ENCODE results near the gene SH3BP2.
A peak's percentile ranks its signal among the peaks of the same experiment; 100 is the strongest.

Gene SH3BP2

GRCh38 chr4:2791518-2792395, 1.1 kb upstream of the SH3BP2 start:
- H3F3A ChIP-seq (ENCODE audit: control insufficient read depth, insufficient read depth), result no peaks in the 10 kb centered on the region
- no peak overlapping the region for H3K27ac ChIP-seq (ENCODE audit: low read depth, low read length)
- TF ChIP-seq CTCF (IDR thresholded peaks at IDR 0.05; ENCODE audit: low read depth, low read length, poor library complexity, severe bottlenecking) (no peak), EZH2phosphoT487 (IDR thresholded peaks at IDR 0.05; ENCODE audit: borderline replicate concordance, low read length) (no peak)
- peaks cover 30% of the 10 kb centered on the region for H3K4me1 ChIP-seq (ENCODE audit: control insufficient read depth, low read length)
- no peaks in the 10 kb centered on the region for H4K20me1 ChIP-seq (ENCODE audit: control insufficient read depth, insufficient read depth, low read depth, low read length)
- H3K36me3 ChIP-seq (ENCODE audit: control insufficient read depth, low read length), result no peaks in the 10 kb centered on the region
- peaks cover 34% of the 10 kb centered on the region for H3K27me3 ChIP-seq (ENCODE audit: control insufficient read depth, low read length)
- H3K4me3 ChIP-seq (ENCODE audit: low read length), result no peak overlapping the region
- no peaks in the 10 kb centered on the region for H3K9me2 ChIP-seq (replicated peaks; ENCODE audit: control insufficient read depth, low read length)
- no peaks in the 10 kb centered on the region for H3K9me3 ChIP-seq (ENCODE audit: control insufficient read depth, insufficient read depth, low read length)
- H3K4me2 ChIP-seq (ENCODE audit: low read length), result no peak overlapping the region
- H3K79me2 ChIP-seq (ENCODE audit: control insufficient read depth, low read length), result no peaks in the 10 kb centered on the region

DNA sequence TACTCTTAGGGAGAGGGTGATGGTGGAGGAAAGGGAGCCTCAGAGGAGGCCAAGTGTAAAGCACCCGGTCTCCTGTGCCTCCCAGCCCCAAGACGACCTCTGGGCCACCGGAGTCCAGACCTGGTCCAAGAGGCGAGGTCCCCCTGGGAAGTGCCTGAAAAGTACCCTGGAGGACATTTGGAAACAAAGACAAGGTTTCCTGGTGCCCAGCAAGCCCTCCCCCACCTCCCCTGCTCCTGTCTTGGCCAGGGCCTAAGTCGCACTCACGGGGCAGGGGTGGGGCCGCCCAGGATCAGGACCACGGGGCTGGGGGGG, 532 bp upstream of the SH3BP2 start:
- Histone ChIP-seq H4K20me1 (ENCODE audit: control insufficient read depth, insufficient read depth, low read depth, low read length) (no peaks in the 10 kb centered on the region), H3K4me1 (ENCODE audit: control insufficient read depth, low read length) (peaks cover 24% of the 10 kb centered on the region), H3F3A (ENCODE audit: control insufficient read depth, insufficient read depth) (no peaks in the 10 kb centered on the region), H3K9me3 (ENCODE audit: control insufficient read depth, insufficient read depth, low read length) (no peaks in the 10 kb centered on the region), H3K79me2 (ENCODE audit: control insufficient read depth, low read length) (no peaks in the 10 kb centered on the region), H3K27me3 (ENCODE audit: control insufficient read depth, low read length) (peaks cover 39% of the 10 kb centered on the region), H3K9me2 (replicated peaks; ENCODE audit: control insufficient read depth, low read length) (no peaks in the 10 kb centered on the region), H3K36me3 (ENCODE audit: control insufficient read depth, low read length) (no peaks in the 10 kb centered on the region), H3K27ac (ENCODE audit: low read depth, low read length) (no peak overlapping the region), H3K4me2 (ENCODE audit: low read length) (no peak overlapping the region), H3K4me3 (ENCODE audit: low read length) (no peak overlapping the region)
- TF ChIP-seq CTCF (IDR thresholded peaks at IDR 0.05; ENCODE audit: low read depth, low read length, poor library complexity, severe bottlenecking) (no peak), EZH2phosphoT487 (IDR thresholded peaks at IDR 0.05; ENCODE audit: borderline replicate concordance, low read length) (no peak)

- no peaks in the 10 kb centered on the region for H3K9me3 ChIP-seq (ENCODE audit: control insufficient read depth, insufficient read depth, low read length)
- no peaks in the 10 kb centered on the region for H3F3A ChIP-seq (ENCODE audit: control insufficient read depth, insufficient read depth)
- peaks cover 21% of the 10 kb centered on the region for H3K4me1 ChIP-seq (ENCODE audit: control insufficient read depth, low read length)
- H3K79me2 ChIP-seq (ENCODE audit: control insufficient read depth, low read length), result no peaks in the 10 kb centered on the region
- no peaks in the 10 kb centered on the region for H3K9me2 ChIP-seq (replicated peaks; ENCODE audit: control insufficient read depth, low read length)
- no peaks in the 10 kb centered on the region for H3K36me3 ChIP-seq (ENCODE audit: control insufficient read depth, low read length)
- no peaks in the 10 kb centered on the region for H4K20me1 ChIP-seq (ENCODE audit: control insufficient read depth, insufficient read depth, low read depth, low read length)
- no peak overlapping the region for H3K27ac ChIP-seq (ENCODE audit: low read depth, low read length)
- TF ChIP-seq CTCF (IDR thresholded peaks at IDR 0.05; ENCODE audit: low read depth, low read length, poor library complexity, severe bottlenecking), result no peak
- no peak for TF ChIP-seq EZH2phosphoT487 (IDR thresholded peaks at IDR 0.05; ENCODE audit: borderline replicate concordance, low read length)
- H3K4me3 ChIP-seq (ENCODE audit: low read length), result no peak overlapping the region
- H3K4me2 ChIP-seq (ENCODE audit: low read length), result peak overlapping the region; percentile 40
- peaks cover 52% of the 10 kb centered on the region for H3K27me3 ChIP-seq (ENCODE audit: control insufficient read depth, low read length)
Measured at GRCh38 chr4:2793586-2794485, 951 bp downstream of the SH3BP2 start.

Measured in DOHH2 (cell line).